ENCODE measurements around the gene CMTM3. TPM values are rescaled to one million over a fixed set of nuclear protein-coding genes. Genes with fewer than 3 reads are reported as not detected.

The CMTM3 gene
- total and polyA plus RNA-seq, 9 of the 15 experiments (the other 6 are each of a cell fraction or from before 2014, with no cell fraction given) = 4.6 to 33.4 (median 17.5) TPM

GRCh38 chr16:66629856-66630255, 25.4 kb downstream of the CMTM3 start:
- Histone ChIP-seq H3K4me2 (ENCODE audit: insufficient read depth, low read length) (no peak overlapping the region), H3K36me3 (ENCODE audit: control insufficient read depth, insufficient read depth, low read length) (peaks cover 3% of the 10 kb centered on the region; the same call in 1 of the 3 replicates), H3K27me3 (ENCODE audit: control insufficient read depth in 2 of 2, insufficient read depth in 2 of 2, low read length in 2 of 2) (no peaks in the 10 kb centered on the region), H3K4me3 (no peak overlapping the region), H3K27ac (ENCODE audit: extremely low read depth, low read depth, low read length) (no peak overlapping the region), H3K4me1 (replicated peaks in 1 of 2; ENCODE audit: control insufficient read depth in 2 of 2, insufficient read depth in 2 of 2, low read length in 2 of 2) (peaks cover 14 to 17% of the 10 kb centered on the region in 2 experiments), H3K9me1 (ENCODE audit: control insufficient read depth, insufficient read depth, low read length) (peaks cover 4% of the 10 kb centered on the region), H3K9ac (ENCODE audit: insufficient read depth in 1 of 2, low read depth in 2 of 2, low read length in 2 of 2) (no peak overlapping the region), H4K20me1 (replicated peaks; ENCODE audit: control insufficient read depth, insufficient read depth, low read length) (no peaks in the 10 kb centered on the region), H3K79me2 (ENCODE audit: control insufficient read depth, insufficient read depth, low read length) (no peaks in the 10 kb centered on the region), H3K9me3 (replicated peaks; ENCODE audit: control insufficient read depth, insufficient read depth, low read depth, low read length) (no peaks in the 10 kb centered on the region), H2AFZ (ENCODE audit: low read depth, low read length) (no peak overlapping the region)
- in situ Hi-C loops (cut with MboI) (no loop called here), intact Hi-C loops (cut with micrococcal nuclease) (no loop called here)
- ATAC-seq (no peak), DNase-seq (ENCODE audit: extremely low read depth in 1 of 4, low spot score in 3 of 4) (no peak), FAIRE-seq (no peak)
- no TSS peak for BruUV-seq (replicated peaks)
- CTCF ChIA-PET (ENCODE audit: low intra/inter-chr PET ratio) = no interaction called here
- 73% methylated on average over 5 of the region's 5 CpGs for WGBS (ENCODE audit: insufficient coverage, low coverage, missing lambda C conversion rate)
- POLR2A ChIA-PET = interaction anchor here (0.6 to 1.4 kb wide), 3 partner anchors 10 to 21 kb away, joined by 3 read pairs; no protein-coding TSS in a partner anchor
- TF ChIP-seq, protein P1, sequence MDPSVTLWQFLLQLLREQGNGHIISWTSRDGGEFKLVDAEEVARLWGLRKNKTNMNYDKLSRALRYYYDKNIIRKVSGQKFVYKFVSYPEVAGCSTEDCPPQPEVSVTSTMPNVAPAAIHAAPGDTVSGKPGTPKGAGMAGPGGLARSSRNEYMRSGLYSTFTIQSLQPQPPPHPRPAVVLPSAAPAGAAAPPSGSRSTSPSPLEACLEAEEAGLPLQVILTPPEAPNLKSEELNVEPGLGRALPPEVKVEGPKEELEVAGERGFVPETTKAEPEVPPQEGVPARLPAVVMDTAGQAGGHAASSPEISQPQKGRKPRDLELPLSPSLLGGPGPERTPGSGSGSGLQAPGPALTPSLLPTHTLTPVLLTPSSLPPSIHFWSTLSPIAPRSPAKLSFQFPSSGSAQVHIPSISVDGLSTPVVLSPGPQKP (CRISPR knock-in tag; IDR thresholded peaks at IDR 0.05) = no peak
- TF ChIP-seq GABPB1 (CRISPR knock-in tag; IDR thresholded peaks at IDR 0.05) (no peak), ZNF830 (CRISPR knock-in tag; IDR thresholded peaks at IDR 0.05) (no peak), ARHGAP35 (IDR thresholded peaks at IDR 0.05; ENCODE audit: partially characterized antibody) (no peak), ZNF785 (CRISPR knock-in tag; IDR thresholded peaks at IDR 0.05) (no peak)
